SHP77 (cell line): ENCODE data around the gene EIF2AK2.
"Not testable (repeated sequence)": the region's sequence is repeated elsewhere in the genome, so short reads cannot be mapped to it uniquely, and the experiment has no call there.

Source experiments
- DNase-seq, 2 experiments: peaks; one replicate each; lab custom pipeline; 2025; lab: John Stamatoyannopoulos, UW

The EIF2AK2 gene

DNA sequence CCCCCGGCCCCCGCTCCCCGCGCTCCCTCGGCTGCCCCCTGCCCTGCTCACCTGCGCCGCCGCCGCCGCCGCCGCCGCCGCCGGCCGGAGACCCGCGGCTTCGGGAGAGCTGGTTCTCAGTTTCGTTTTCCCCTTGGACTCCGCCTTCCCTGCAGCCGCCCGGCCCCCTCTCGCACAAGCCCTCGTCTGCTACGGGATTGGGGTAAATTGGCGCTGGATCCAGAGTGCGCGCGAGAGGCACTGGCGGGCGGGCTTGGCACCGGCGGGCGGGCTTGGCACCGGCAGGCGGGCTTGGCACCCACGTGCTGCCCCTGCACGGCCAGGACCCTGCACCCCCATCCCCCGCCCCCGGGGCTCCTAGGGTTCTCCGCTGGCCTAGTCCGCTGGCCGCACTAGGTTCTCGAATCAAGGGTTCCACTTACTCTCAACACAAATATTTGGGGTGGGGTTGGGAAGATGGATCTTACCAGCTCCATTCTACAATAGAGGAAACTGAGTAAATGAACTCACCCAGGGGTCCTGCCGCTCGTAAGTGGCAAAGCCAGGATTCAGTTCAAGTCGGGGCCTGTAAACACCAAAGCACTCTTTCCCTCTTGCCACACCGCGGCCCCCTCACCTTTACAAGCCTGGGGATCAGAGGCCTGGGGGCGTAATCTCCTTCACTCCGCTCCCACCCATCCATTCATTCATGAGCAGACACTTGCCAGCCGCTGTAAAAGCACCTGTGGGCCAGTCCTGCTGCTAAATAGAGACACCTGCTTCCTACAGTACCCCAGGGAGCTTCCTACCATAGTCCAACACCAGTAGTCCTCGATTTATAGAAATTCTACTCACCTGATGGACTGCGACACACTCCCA lies at the start of gene EIF2AK2:
TSS of gene EIF2AK2 (minus strand) at position 124 of the 858 bp plus-strand sequence. CDS start 9,174 bp downstream, outside the sequence.
- DNase-seq = peak; percentile 79 to 87

DNA sequence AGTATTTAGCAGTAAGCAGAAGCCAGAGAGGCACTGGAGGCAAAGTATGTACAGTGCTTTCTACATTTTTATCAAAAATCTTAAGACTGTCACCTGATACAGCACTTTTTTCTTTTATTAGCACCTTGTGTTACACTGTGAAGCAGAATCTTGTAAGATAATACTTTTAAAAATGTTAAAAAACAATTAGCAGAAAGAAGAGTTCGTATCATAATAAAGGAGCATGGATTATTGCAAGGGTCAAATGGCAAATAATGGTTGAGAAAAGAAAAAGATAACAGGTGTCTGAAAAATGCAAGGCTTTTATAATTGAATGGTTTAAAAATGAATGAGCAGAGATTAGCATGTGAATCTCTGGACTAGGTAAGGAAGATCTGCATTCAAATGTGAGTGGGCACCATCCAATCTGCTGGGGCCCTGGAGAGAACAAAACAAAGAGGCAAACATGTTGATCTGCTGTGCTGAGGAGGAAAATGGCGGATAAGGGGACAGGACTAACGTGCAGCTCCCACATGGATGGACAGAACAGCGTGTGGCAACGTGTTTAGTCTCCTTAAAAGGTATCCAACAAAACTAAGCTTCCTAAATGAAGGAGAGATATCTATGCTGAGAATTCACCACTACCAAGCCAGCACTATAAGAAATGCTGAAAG lies 49.0 kb upstream of the EIF2AK2 start:
- DNase-seq = no peak

DNA sequence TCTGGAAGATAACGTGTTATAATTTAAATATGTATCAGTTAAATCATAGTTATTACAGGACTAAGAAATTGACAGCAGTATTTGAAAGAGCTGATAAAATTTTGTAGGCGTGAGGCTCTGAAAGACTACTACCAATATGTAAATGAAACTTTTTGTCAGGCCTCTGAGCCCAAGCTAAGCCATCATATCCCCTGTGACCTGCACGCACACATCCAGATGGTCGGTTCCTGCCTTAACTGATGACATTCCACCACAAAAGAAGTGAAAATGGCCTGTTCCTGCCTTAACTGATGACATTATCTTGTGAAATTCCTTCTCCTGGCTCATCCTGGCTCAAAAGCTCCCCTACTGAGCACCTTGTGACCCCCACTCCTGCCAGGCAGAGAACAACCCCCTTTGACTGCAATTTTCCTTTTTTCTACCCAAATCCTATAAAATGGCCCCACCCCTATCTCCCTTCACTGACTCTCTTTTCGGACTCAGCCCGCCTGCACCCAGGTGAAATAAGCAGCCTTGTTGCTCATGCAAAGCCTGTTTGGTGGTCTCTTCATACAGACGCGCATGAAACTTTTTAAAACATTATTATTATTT lies 48.4 kb upstream of the EIF2AK2 start:
- not testable (repeated sequence) for DNase-seq

DNA sequence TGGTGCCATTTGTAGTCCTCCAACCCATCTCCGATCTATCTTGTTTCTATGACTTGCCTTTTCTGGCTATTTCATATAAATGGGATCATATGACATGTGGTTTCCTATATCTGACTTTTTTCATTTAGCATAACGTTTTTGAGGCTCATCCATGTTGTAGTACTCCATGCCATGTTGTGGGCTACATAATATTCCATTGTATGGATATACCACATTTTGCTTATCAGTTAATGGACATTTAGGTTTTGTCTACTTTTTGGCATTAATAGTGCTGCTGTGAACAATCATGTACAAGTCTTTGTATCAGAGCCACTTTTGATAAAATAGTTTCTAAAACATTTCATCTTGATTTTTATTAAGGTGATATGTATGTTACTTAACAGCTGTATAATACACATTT lies 46.9 kb upstream of the EIF2AK2 start:
- no peak for DNase-seq

DNA sequence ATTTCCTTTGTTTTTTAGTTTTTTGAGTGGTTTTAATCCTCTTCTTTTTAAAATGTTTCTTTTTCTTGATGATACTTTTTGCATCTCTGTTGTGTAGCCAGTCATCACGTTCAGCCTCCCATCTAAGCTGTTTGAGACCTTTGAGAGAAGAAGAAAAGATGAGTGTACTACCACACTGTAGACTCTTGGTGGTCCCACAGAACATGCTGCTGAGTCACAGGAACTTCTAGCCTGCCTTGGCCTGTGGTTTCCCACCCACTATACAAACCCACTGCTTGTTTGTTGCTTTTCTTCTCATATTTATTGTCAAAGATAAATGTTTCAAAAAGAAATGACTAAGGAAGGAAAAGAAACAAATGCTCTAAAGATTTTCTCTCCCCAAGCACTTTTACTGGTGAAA lies 45.0 kb upstream of the EIF2AK2 start:
- no peak for DNase-seq

DNA sequence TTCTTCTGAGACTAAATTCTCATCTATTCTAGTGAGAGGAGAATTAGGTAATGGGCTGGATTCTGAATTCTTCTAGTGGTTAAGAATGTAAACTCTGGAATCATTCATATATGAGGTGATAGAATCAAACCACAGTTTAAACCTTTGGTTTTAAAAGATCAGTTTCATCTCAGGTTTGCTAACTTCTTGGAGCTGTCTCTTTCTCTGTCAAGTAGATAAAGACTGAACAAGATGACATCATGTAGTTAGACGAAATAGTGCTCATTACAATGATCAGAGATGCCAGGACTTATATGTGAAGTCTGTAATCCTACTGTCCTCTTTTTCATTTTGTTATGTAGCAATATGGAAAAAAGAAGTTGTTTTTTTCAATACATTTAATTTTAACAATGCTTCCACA lies 44.4 kb upstream of the EIF2AK2 start:
- no peak for DNase-seq

DNA sequence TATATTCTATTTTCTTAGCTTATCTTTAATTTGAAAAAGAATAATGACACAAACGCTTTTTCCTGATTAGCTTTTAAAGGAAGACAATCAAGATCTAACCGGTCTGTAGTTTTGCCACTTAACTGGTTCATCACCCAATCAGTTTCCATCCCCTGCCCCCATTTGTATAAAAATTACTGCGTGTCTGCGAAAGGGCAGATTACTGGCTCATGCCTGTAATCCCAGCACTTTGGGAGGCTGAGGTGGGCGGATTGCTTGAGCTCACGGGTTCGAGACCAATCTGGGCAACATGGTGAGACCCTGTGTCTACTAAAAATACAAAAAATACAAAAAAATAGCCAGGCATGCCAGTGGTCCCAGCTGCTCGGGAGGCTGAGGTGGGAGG lies 41.9 kb upstream of the EIF2AK2 start:
- DNase-seq = no peak

DNA sequence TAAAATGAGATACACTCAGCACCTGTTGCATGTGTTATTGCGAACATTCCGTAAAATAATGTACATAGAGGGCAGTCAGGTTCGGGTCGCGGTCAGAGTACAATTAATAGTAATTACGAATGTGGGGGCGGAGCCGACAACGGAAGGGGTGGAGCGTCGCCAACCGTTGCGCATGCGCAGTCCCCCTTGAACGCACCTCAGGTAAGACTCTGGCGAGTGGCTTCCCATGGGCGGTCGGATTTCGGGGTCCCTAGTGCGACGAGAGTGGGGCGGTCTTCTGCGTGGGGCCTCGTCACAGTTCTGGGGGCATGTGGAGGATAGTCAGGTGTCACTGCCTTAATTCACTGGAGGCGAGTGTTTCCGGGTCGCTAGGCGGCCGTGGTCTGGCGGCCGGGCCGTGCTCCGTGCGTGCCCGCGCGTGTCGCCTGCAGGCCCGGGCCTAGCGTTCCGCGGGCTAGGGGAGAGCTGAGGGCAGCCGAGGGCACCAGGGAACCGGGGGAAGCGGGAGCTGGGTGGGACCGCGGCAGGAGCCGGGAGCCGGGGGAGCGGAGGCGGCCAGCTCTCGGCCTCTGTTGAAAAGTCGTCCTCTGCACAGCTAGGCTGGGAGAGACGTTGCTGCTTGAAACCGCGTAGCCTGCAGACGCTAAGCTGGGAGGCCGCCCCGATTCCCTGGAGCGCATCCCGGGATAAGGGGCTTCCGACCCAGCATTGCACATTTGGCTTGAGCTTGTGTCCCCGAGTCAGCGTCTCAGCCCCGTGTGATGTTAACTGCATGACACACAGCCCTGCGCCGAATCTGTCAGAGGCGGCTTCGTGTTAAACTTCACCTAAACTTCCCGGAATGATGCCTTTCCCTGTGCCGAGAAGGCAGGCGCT lies 39.8 kb upstream of the EIF2AK2 start, which contains the start of gene CEBPZOS:
TSS of gene CEBPZOS (plus strand) at position 177 of the 876 bp plus-strand sequence. CDS start 3,209 bp downstream, outside the sequence.
- DNase-seq = peak; percentile 55 to 62

DNA sequence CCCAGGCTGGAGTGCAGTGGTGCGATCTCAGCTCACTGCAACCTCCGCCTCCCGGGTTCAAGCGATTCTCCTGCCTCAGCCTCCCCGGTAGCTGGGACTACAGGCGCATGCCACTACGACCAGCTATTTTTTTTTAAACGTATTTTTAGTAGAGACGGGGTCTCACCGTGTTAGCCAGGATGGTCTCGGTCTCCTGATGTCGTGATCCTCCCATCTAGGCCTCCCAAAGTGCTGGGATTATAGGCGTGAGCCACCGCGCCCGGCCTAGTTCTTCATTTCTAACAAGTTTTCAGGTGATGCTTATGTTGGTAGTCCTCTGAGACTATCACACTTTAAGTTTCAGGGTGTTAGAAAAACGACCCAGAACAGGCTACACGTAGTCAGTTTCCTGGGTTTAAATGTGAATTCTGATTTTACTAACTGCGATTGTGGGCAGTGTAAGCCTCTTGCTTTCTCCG lies 39.1 kb upstream of the EIF2AK2 start:
- DNase-seq = not testable (repeated sequence)

DNA sequence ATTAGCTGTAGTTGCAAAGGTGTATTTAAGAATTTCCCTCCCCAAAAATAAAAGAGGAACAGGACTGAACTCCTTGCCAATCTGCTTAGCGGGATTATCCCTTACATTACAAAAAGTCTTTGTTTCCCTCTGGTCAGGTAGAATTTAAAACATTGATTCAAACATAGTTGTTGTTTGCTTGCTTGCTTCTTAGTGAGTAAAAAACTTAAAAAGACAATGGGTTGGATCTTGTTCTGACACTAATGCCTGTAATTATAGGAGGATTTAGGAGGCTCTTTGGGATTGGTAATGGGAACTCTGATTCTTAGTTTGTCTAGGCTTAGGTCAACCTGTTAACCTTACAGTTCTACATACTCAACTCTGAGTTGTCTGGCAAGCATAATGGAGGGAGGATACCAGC lies 35.8 kb upstream of the EIF2AK2 start:
- DNase-seq = no peak

DNA sequence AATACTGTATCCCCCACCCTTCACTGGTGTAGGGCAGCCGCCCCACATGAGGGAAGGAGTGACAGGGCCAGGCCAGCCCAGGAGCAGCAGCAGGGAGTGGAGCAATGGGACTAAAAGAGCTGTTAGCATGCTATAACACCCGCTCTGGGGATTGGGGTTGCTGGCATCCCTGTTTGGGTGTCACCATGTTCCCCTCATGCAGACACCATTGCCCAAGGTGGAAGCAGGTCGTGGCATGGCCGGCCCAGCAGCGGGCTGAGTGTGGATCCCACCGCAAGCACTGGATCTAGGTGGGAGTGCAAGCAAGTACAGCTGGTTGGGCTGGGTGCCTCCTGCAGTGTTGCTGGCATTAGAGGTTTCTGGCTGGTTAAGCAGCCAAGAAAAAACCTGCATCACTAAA lies 35.0 kb upstream of the EIF2AK2 start:
- DNase-seq = no peak

DNA sequence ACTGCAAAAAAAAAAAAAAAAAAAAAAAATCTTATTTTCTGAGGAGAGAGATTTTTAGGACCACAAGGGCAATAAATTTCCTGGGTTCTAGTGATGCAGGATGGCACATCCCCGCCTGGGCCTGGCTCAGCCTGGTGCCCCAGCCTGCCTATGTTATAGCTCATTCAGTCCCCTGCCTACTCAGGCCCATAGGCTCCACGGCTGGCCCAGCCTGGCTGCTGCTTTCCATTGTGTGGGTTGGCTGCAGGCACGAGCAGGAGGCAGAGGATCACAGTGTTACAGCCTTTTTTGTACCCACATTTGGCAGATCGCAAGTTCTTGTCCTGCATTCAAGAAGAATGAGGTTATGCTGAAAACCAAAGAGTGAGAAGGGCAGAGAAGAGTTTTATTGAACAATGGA lies 34.5 kb upstream of the EIF2AK2 start:
- DNase-seq = no peak

DNA sequence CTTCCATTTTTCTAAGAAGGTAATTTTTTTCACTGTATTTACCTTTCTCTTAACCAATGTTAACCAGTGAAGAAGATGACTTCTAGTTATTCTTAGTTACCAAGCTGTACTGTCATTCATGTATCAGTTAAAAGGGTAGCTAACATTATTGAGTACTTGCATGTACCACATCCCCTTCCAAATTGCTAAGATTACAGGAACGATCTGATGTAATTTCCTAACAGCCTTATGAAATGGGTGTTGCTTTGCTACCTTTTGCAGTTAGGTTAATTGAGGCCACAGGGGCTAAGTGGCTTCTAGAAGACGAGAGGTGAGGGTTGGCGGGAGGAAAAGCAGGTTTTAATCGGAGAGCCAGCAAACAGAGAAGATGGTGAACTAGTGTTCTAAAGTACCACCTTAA lies 33.5 kb upstream of the EIF2AK2 start:
- no peak for DNase-seq

DNA sequence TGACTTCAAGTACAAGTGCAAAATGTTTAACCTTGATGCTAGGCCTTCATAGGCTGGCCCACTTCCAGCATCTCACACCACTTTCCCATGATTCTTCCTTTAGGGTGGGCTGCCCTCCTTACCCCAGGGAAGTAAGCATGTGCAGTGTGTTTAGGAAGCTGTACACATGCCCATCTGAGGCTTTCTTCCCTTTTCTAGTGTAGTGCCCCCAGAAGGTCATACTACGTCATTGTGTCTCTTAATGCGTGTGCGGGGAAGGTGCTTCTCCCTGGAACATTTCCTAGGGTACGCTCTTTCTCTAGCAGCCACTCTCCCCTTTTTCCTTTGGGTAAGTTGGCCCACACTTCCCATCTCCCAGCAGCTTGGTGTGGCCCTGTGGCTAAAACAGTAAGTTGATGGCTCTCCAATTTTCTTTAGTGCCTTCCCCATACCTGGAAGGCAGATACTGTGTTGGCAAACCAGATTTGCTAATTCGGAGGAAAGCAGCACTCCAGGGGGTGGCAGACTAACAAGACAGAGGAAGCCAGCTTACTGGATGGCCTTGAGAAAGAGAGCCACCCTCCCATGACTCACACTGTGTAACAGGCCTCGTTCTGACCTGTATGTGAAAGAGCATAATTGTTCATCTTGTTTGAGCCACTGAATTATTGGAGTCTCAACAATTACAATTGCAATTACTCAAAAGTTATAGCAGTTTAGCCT lies 32.8 kb upstream of the EIF2AK2 start:
- DNase-seq = no peak

DNA sequence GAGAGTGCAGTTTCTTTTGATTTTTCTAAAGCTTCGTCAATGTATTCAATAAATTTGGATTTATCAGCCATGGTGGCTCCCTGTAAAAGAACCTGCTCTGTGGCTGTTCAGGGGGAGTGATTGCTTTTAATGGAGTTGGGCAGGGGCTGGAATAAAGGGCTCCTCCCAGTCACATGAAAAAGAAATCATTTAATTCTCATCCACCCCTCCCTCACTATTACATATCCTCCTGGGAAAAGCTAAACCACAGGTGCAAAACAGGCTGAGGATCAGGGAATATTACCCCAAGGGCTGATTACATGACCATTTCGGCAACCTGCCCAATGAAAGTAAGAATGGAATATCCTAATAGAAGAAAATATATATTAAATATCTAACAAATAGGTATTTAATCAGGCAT lies 31.8 kb upstream of the EIF2AK2 start, which contains the start of gene SULT6B1:
TSS of gene SULT6B1 (minus strand) at position 101 of the 400 bp plus-strand sequence. CDS start at position 71, 30 bp downstream.
- DNase-seq = no peak

DNA sequence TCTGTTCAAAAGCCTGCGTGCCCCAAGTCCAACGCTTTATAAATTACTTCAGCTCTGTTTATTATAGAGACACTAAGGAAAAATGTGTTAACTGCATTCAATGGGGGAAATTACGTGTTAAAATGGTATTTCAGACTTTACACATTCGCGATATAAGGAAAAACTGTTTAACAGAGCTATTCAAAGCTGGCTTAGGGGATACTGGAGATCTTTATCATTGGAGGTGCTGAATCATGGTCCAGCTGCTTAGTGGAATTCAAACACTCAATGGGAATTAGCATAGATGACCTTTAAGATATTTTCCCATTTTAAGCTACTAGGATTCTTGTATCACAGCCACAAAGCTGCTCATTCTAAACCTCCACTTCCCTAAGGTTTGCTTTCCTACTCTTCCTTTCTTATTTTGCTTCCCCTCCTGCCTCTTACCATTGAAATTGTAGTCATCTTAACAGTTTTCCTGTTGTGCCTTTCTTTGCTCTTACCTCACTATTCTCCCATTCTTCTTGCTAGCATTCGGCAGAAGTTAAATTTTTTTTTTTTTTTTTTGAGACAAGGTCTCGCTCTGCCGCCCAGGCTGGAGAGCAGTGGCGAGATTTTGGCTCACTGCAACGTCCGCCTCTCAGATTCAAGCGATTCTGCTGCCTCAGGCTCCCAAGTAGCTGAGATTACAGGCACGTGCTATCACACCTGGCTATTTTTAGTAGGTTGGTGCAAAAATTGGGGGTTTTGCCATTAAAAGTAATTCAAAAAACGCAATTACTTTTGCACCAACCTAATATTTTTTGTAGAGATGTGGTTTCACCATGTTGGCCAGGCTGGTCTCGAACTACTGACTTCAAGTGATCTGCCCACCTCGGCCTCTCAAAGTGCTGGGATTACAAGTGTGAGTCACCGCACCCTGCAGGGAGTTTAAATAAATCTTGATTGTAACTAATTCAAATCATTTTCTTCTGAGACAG lies 25.2 kb upstream of the EIF2AK2 start:
- no peak for DNase-seq

DNA sequence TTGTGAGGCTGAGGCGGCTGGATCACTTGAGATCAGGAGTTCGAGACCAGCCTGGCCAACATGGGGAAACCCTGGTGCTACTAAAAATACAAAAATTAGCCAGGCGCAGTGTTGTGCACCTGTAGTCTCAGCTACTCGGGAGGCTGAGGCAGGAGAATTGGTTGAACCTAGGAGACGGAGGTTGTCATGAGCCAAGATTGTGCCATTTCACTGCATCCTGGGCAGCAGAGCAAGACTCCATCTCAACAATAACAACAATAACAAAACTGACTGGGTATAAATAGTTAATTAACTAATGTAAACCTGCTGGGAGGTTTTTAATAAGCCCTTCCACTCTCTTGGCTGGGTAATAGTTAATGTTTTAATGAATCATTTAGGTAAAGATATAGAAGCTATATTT lies 23.9 kb upstream of the EIF2AK2 start:
- DNase-seq = no peak

DNA sequence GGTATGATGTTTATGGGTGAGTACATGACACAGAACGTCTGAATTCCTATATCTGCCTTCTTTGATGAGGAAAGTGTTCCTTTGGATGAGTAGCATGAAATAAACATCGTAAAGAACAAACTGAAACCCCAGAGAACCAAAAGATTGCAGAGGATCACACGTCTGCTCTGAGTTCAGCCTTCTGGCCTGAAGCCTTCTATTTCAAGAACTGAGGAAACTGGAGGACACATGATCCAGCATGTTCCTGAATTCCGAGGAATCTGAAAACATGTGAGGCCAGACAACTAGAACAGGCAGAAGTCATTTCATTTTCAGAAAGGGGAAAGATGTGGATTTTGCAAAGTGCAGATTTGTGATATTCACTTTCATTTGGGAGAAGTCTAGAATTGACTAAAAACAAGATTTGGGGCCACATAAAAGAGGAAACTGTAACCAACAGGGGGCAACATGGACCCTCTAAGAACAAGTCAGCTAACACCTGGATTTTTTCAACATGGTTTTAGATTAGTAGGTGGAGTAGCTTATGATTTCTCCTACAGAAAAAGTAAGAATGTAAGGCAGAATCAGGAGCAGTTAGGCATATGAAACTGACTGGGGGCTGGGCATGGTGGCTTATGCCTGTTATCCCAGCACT lies 23.3 kb upstream of the EIF2AK2 start:
- no peak for DNase-seq

DNA sequence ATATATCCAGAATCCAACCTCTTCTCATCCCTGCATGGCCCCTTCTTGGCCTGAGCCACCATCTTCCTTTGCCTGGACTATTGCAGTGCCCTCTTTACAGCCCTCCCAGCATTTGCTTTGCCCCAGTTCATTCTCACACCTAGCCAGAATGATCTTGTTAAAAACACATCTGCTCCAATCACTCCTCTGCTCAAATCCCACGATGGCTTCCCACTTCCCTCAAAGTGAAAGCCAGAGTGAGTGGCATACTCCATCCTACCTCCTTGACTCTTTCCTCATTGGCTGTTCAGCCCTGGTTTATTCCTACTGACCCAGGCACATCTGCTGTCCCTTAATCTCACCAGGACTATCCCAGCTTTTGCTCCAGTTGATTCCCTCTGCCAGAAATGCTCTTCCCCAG lies 17.0 kb upstream of the EIF2AK2 start:
- no peak for DNase-seq

DNA sequence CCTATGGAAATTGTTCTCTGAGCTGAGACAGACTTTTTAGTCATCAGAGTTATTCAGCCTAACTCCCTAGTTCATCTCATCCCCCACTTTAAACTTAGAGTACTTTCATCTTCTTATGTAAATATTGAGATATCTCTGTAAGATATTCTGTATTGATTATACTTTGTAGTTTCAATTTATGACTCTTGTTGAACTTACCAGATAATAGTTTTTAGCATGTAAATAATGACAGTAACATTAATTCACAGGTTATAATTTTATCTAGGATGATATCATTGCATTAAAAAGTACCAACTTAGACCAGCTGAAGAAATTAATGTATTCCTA lies 14.8 kb upstream of the EIF2AK2 start:
- no peak for DNase-seq
